ENCODE data around the gene MAP4K2.
A peak's percentile ranks its signal among the peaks of the same experiment; 100 is the strongest.

The MAP4K2 gene

GRCh38 chr11:64752175-64752970 lies 50.6 kb downstream of the MAP4K2 start:
- in situ Hi-C loops (cut with HindIII; ENCODE audit: low sequenced_read_pairs), result loop anchor here (5.0 to 25.0 kb wide), 2 partner anchors 35 to 110 kb away; no protein-coding TSS in a partner anchor
- no peak overlapping the region for H3K4me3 ChIP-seq (ENCODE audit: low read depth, low read length)
- no peak for TF ChIP-seq CTCF (IDR thresholded peaks at IDR 0.05; ENCODE audit: low read depth, low read length, missing control alignments)
- DNase-seq (ENCODE audit: low read depth), result no peak

- in situ Hi-C loops (cut with HindIII; ENCODE audit: low sequenced_read_pairs), result loop anchor here (5.0 to 25.0 kb wide), 2 partner anchors 34 to 111 kb away; no protein-coding TSS in a partner anchor
- no peak overlapping the region for H3K4me3 ChIP-seq (ENCODE audit: low read depth, low read length)
- no peak for DNase-seq (ENCODE audit: low read depth)
- TF ChIP-seq CTCF (IDR thresholded peaks at IDR 0.05; ENCODE audit: low read depth, low read length, missing control alignments), result no peak
Measured at GRCh38 chr11:64751580-64751979, 51.4 kb downstream of the MAP4K2 start.

DNA sequence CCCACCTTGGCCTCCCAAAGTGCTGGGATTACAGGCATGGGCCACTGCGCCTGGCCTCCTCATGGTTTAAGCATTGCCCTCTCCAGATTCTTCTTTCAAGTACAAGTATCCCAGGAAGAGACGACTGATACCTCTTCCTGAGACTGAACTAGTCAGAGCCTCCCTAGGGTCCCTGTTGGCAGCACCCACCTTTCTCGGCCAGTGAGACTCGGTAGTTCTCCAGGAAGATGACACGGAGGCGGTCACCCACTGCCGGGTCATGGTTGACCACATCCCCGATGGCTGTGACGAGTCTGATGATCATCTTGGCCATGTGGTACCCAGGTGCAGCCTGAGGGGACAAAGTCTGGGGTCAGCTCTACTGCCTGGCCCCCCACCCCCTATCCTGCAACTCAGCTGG lies 51.9 kb downstream of the MAP4K2 start:
- in situ Hi-C loops (cut with HindIII; ENCODE audit: low sequenced_read_pairs), result loop anchor here (5.0 to 25.0 kb wide), 2 partner anchors 34 to 111 kb away; no protein-coding TSS in a partner anchor
- H3K4me3 ChIP-seq (ENCODE audit: low read depth, low read length), result no peak overlapping the region
- no peak for TF ChIP-seq CTCF (IDR thresholded peaks at IDR 0.05; ENCODE audit: low read depth, low read length, missing control alignments)
- no peak for DNase-seq (ENCODE audit: low read depth)

DNA sequence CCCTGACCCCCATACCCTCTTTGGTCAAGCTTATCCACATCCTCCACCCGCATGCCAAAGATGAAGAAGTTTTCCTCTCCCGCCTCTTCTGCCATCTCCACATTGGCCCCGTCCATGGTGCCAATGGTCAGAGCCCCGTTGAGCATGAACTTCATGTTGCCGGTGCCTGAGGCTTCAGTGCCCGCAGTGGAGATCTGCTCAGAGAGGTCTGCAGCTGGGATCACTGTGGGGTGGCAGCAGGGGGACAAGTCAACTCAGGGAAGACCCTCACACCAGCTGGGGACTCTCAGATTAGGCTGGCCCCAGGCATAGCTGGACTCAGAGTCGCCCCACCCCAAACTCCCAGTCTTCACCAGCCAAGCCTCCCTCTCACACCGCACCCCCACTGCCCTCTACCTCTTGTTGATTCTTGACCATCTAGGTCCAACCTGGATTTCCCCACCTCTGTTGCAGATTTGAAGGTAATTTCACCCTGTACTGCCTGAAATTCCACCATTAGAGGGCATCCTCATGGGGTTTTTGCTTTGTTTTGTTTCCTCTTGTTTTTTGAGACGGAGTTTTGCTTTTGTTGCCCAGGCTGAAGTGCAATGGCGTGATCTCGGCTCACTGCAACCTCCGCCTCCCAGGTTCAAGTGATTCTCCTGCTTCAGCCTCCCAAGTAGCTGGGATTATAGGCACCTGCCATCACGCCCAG lies 52.5 kb downstream of the MAP4K2 start:
- peak; percentile 17 for TF ChIP-seq CTCF (IDR thresholded peaks at IDR 0.05; ENCODE audit: low read depth, low read length, missing control alignments)
- DNase-seq (ENCODE audit: low read depth), result no peak
- H3K4me3 ChIP-seq (ENCODE audit: low read depth, low read length), result no peak overlapping the region
- in situ Hi-C loops (cut with HindIII; ENCODE audit: low sequenced_read_pairs), result loop anchor here (5.0 to 25.0 kb wide), 2 partner anchors 33 to 112 kb away; no protein-coding TSS in a partner anchor

- no peak for DNase-seq (ENCODE audit: low read depth)
- H3K4me3 ChIP-seq (ENCODE audit: low read depth, low read length), result no peak overlapping the region
- in situ Hi-C loops (cut with HindIII; ENCODE audit: low sequenced_read_pairs), result no loop called here
- TF ChIP-seq CTCF (IDR thresholded peaks at IDR 0.05; ENCODE audit: low read depth, low read length, missing control alignments), result no peak
Measured at GRCh38 chr11:64747961-64748665, 54.9 kb downstream of the MAP4K2 start.

- no peak for DNase-seq (ENCODE audit: low read depth)
- in situ Hi-C loops (cut with HindIII; ENCODE audit: low sequenced_read_pairs), result no loop called here
- TF ChIP-seq CTCF (IDR thresholded peaks at IDR 0.05; ENCODE audit: low read depth, low read length, missing control alignments), result no peak
- H3K4me3 ChIP-seq (ENCODE audit: low read depth, low read length), result no peak overlapping the region
Measured at GRCh38 chr11:64746486-64746885, 56.5 kb downstream of the MAP4K2 start.
